Measurements from ENCODE around the gene NUAK2.

- TF ChIP-seq CTCF (IDR thresholded peaks at IDR 0.05) (no peak), POLR2A (IDR thresholded peaks at IDR 0.05) (no peak)
Measured at GRCh38 chr1:205301842-205302588, 19.5 kb downstream of the NUAK2 start.
